Gastroesophageal sphincter (tissue), 4 donors: ENCODE measurements around the gene SLC35F1. TPM values are rescaled to one million over a fixed set of nuclear protein-coding genes. Genes with fewer than 3 reads are reported as not detected.

Experiments used
- ATAC-seq: fragments of 150-250 bp; one replicate; pipeline ENCODE4 v1.9.1; 2016; ENCODE audit warnings: mild to moderate bottlenecking, moderate library complexity
- H3K27ac ChIP-seq, 4 donors: fragments of 200-600 bp; sonication (generic) in 3 of 4; 1 replicate in 3 of 4; 2 replicates in 1 of 4; pipeline ENCODE4 v1.5.1; 2016 to 2019
- H3K27me3 ChIP-seq: fragments of 200-600 bp; sonication (generic); one replicate; pipeline ENCODE4 v1.5.1; 2019
- H3K36me3 ChIP-seq, 2 donors: fragments of 200-600 bp; sonication (generic); one replicate each; pipeline ENCODE4 v1.5.1; 2019; ENCODE audit warnings: control low read depth in 1 of 2
- H3K4me1 ChIP-seq, 3 donors: fragments of 200-600 bp; sonication (generic); 1 replicate in 2 of 3; 2 replicates in 1 of 3; pipeline ENCODE4 v1.5.1; 2016 to 2019; ENCODE audit warnings: control low read depth in 2 of 3
- H3K4me3 ChIP-seq, 2 donors: fragments of 200-600 bp; sonication (generic); one replicate each; pipeline ENCODE4 v1.5.1; 2019; ENCODE audit warnings: mild to moderate bottlenecking in 1 of 2, moderate library complexity in 1 of 2
- H3K9me3 ChIP-seq, 3 donors: fragments of 200-600 bp; sonication (generic); one replicate each; pipeline ENCODE4 v1.5.1; 2017 to 2019; ENCODE audit warnings: control low read depth in 2 of 3
- EP300 ChIP-seq: sonication (generic); formaldehyde crosslinking; IDR thresholded peaks from one replicate; pipeline ENCODE4 v1.6.1; 2017; ENCODE audit warnings: antibody characterized with exemption, mild to moderate bottlenecking
- POLR2A ChIP-seq, 2 donors: fragments of 450-650 bp; IDR thresholded peaks; one replicate each; pipeline ENCODE4 v1.6.1; 2017; ENCODE audit warnings: antibody characterized with exemption in 2 of 2, mild to moderate bottlenecking in 2 of 2, moderate library complexity in 1 of 2
- POLR2AphosphoS5 ChIP-seq: sonication (generic); formaldehyde crosslinking; IDR thresholded peaks from one replicate; pipeline ENCODE4 v1.6.1; 2017; ENCODE audit warnings: antibody characterized with exemption
- WGBS, 2 donors: methylation state at CpG; one replicate each; pipeline ENCODE4 v1.1.5; 2018; ENCODE audit warnings: low coverage in 1 of 2; 5-methylcytosine and 5-hydroxymethylcytosine counted together
- total RNA-seq, 4 donors: library from RNA; depleted of rRNA; stranded (reverse); fragments of >200 nt; gene quantifications; one replicate each; pipeline ENCODE4 v1.1.0, GENCODE V29; 2016
- TF ChIP-seq, protein P1 (sequence below), 4 experiments: fragments of 200-600 bp in 2 of 4; fragments of 450-650 bp in 2 of 4; sonication (generic) in 1 of 4; IDR thresholded peaks; one replicate each; pipeline ENCODE4 v1.5.1; 2017 to 2019; ENCODE audit warnings: antibody characterized with exemption in 4 of 4, mild to moderate bottlenecking in 2 of 4, moderate library complexity in 2 of 4

Gene SLC35F1
- total RNA-seq, 4 donors from 2014 or later: 4.3 to 7.4 (median 5.9) TPM

DNA sequence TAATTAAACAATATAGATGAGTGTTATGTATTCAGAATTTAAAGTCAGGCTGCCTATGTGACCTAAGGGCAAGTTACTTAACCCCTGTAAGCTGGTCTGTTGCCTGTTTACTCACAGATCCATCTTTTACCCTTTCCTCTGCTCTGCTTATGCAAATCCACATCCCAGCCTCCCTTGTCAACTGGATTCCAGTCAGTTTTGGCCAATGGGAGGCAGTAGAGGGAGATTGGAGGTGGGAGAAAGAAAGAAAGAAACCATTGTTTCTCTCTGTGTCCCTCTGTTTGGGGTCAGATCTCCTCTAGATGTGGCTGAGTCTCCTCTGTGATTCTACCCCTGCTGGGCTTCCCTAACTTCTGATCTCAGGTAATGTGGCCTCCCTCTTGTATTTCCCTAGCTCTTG is 374.2 kb downstream of the SLC35F1 start:
- TF ChIP-seq POLR2A (IDR thresholded peaks at IDR 0.05) (no peak), POLR2AphosphoS5 (no peak), EP300 (no peak)
- TF ChIP-seq, protein P1, sequence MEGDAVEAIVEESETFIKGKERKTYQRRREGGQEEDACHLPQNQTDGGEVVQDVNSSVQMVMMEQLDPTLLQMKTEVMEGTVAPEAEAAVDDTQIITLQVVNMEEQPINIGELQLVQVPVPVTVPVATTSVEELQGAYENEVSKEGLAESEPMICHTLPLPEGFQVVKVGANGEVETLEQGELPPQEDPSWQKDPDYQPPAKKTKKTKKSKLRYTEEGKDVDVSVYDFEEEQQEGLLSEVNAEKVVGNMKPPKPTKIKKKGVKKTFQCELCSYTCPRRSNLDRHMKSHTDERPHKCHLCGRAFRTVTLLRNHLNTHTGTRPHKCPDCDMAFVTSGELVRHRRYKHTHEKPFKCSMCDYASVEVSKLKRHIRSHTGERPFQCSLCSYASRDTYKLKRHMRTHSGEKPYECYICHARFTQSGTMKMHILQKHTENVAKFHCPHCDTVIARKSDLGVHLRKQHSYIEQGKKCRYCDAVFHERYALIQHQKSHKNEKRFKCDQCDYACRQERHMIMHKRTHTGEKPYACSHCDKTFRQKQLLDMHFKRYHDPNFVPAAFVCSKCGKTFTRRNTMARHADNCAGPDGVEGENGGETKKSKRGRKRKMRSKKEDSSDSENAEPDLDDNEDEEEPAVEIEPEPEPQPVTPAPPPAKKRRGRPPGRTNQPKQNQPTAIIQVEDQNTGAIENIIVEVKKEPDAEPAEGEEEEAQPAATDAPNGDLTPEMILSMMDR (IDR thresholded peaks at IDR 0.05): no peak
- H3K4me1 ChIP-seq: peaks cover 0 to 26% (median 4%) of the 10 kb centered on the region in 3 donors
- no peaks in the 10 kb centered on the region for H3K9me3 ChIP-seq
- H3K27me3 ChIP-seq: no peaks in the 10 kb centered on the region
- H3K36me3 ChIP-seq: no peaks in the 10 kb centered on the region
- H3K27ac ChIP-seq: no peak overlapping the region
- no peak for ATAC-seq
- no peak overlapping the region for H3K4me3 ChIP-seq

DNA sequence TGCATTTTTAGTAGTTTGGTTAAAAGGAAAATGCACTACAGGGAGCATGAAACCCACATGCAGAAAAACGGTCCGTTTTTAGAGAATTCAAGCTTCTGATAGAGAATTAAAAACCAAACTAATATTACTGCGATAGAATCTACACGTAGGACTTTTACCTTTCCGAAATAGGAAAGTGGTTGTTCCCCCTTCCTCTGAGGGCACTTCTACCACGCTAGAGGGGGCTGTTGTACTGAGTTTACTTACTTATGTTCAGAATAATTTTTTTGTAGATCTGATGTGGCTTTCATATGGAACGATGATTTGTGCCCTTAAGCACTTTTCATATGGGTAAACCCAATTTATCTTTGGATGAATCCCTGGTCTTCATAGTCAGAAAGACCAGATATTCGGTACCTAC is 376.7 kb downstream of the SLC35F1 start:
- Histone ChIP-seq H3K4me3 (no peak overlapping the region), H3K27me3 (no peaks in the 10 kb centered on the region), H3K9me3 (no peaks in the 10 kb centered on the region), H3K4me1 (peaks cover 0 to 44% (median 4%) of the 10 kb centered on the region in 3 donors), H3K27ac (no peak overlapping the region), H3K36me3 (no peaks in the 10 kb centered on the region)
- no peak for TF ChIP-seq EP300
- TF ChIP-seq, protein P1 (IDR thresholded peaks at IDR 0.05): peak; percentile 60 to 83 (median 78)
- TF ChIP-seq POLR2AphosphoS5: no peak
- no peak for TF ChIP-seq POLR2A (IDR thresholded peaks at IDR 0.05)
- peak; percentile 47 for ATAC-seq
- 9 to 10% methylated on average over 8 of the region's 8 CpGs for WGBS, 2 donors

DNA sequence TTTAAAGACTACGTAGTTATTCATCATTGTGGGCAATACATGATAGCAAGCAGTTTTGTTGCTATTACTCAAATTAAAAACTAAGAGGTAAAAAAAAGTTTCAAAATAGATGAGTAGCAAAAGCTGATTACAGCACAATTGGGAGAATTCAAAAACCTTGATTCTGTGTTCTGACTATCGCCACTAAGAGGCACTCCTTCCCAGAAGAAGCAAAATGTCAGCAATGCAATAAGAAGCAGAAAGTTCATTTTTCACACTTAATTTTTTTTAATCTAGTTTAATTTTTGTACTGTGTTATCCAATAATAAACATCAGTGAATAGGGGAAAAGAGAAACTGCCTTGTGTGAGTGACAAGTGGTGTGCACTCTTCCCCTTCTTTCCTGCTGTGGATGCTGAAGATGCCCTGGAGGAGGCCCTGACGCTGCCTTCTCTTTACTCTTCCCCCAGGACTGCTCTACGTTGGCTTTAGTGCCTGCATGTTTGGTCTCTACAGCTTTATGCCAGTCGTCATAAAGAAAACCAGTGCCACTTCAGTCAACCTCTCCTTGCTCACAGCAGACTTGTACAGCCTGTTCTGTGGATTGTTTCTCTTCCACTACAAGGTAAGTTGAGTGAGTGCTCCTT is 377.8 kb downstream of the SLC35F1 start:
- H3K4me1 ChIP-seq: peaks cover 0 to 47% (median 4%) of the 10 kb centered on the region in 3 donors
- no peak overlapping the region for H3K4me3 ChIP-seq
- no peaks in the 10 kb centered on the region for H3K36me3 ChIP-seq
- WGBS, 2 donors: 63 to 66% methylated on average over 5 of the region's 5 CpGs
- no peak for TF ChIP-seq POLR2AphosphoS5
- TF ChIP-seq, protein P1 (IDR thresholded peaks at IDR 0.05): peak; percentile 51 to 76 (median 68)
- no peaks in the 10 kb centered on the region for H3K9me3 ChIP-seq
- no peak for ATAC-seq
- H3K27me3 ChIP-seq: no peaks in the 10 kb centered on the region
- H3K27ac ChIP-seq: peak overlapping the region; percentile 5 to 37 (median 34)

DNA sequence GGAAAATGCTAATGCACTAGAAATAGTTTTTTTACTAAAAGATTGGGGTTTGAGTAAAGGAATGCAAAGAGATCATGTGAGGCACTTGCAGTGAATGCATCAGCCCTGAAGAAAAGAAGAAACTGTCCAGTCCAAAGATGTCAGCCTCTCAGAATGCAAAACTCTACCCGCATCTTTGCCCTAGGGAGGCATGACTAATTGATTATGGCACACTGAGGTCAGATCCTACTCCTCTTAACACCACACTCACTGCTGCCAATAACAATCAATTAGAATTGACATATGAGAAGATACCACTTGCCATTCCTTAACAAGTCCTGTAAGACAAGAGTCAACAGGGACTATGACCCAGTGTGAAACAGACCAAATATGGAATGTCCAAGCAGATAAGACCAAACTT is 378.7 kb downstream of the SLC35F1 start:
- peaks cover 0 to 47% (median 4%) of the 10 kb centered on the region in 3 donors for H3K4me1 ChIP-seq
- WGBS, 2 donors: 63 to 67% methylated on average over 1 of the region's 1 CpG
- H3K27me3 ChIP-seq: no peaks in the 10 kb centered on the region
- H3K27ac ChIP-seq: peak overlapping the region in 2 of 4 donors; percentile 32 to 36
- TF ChIP-seq POLR2AphosphoS5 (no peak), POLR2A (IDR thresholded peaks at IDR 0.05) (no peak)
- no peaks in the 10 kb centered on the region for H3K36me3 ChIP-seq
- no peaks in the 10 kb centered on the region for H3K9me3 ChIP-seq
- no peak for ATAC-seq
- no peak overlapping the region for H3K4me3 ChIP-seq

DNA sequence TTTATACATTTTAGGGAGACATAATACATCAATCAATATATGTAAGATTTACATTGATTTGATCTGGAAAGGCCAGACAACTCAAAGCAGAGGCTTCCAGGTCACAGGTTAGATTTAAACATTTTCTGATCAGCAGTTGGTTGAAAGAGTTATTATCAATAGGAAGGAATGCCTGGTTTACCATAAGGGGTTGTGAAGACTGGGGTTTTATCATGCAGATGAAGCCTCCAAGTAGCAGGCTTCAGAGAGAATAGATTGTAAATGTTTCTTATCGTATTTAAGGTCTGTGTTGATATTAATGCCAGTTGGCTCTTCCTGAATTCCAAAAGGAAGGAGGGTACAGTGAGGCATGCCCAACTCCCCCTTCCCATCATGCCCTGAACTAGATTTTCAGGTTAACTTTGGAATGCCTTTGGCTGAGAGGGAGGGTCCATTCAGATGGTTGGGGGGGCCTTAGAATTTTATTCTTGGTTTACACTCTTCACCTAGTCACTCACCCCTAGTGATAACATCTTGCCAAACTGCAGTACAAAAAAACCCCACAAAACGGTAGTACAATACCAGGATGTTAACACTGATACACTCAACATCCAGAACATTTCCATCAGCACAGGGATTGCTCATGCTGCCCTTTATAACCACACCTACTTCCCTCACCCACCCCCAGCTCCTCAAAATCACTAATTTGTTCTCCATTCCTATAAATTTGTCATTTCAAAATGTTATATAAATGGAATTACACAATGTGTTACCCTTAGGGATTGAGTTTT is 381.5 kb downstream of the SLC35F1 start:
- Histone ChIP-seq H3K4me3 (no peak overlapping the region), H3K27ac (no peak overlapping the region), H3K36me3 (no peaks in the 10 kb centered on the region), H3K4me1 (peaks cover 0 to 61% (median 4%) of the 10 kb centered on the region in 3 donors), H3K27me3 (no peaks in the 10 kb centered on the region), H3K9me3 (no peaks in the 10 kb centered on the region)
- TF ChIP-seq EP300: no peak
- no peak for TF ChIP-seq POLR2A (IDR thresholded peaks at IDR 0.05)
- TF ChIP-seq POLR2AphosphoS5: no peak
- TF ChIP-seq, protein P1 (IDR thresholded peaks at IDR 0.05): peak; percentile 3 to 45 (median 32)
- WGBS, 2 donors: 39% methylated on average over 2 of the region's 2 CpGs
- ATAC-seq: no peak
